Vagina (tissue), 2 donors: Measurements from ENCODE around the gene EPS8L3. TPM values are rescaled to one million over a fixed set of nuclear protein-coding genes. Genes with fewer than 3 reads are reported as not detected.
A peak's percentile ranks its signal among the peaks of the same experiment; 100 is the strongest.
"Not testable (repeated sequence)": the region's sequence is repeated elsewhere in the genome, so short reads cannot be mapped to it uniquely, and the experiment has no call there.

Experiments used
- DNase-seq, 2 donors: peaks; one replicate each; pipeline ENCODE4 v3.0.0-alpha.2; 2017; ENCODE audit errors: extremely low spot score in 2 of 2
- H3K27ac ChIP-seq: fragments of 200-600 bp; sonication (generic); one replicate; pipeline ENCODE4 v1.5.1; 2019
- H3K27me3 ChIP-seq: fragments of 200-600 bp; sonication (generic); one replicate; pipeline ENCODE4 v1.5.1; 2019
- H3K36me3 ChIP-seq, 2 donors: fragments of 200-600 bp; sonication (generic); one replicate each; pipeline ENCODE4 v1.5.1; 2017 to 2019
- H3K4me1 ChIP-seq: fragments of 200-600 bp; sonication (generic); one replicate; pipeline ENCODE4 v1.5.1; 2019
- H3K4me3 ChIP-seq, 2 donors: fragments of 200-600 bp; sonication (generic); 1 replicate in 1 of 2; 2 replicates in 1 of 2; pipeline ENCODE4 v1.5.1; 2016 to 2019
- H3K9me3 ChIP-seq: fragments of 200-600 bp; sonication (generic); one replicate; pipeline ENCODE4 v1.5.1; 2019
- POLR2A ChIP-seq, 2 donors: fragments of 450-650 bp; IDR thresholded peaks; one replicate each; pipeline ENCODE4 v1.6.1; 2017; ENCODE audit warnings: antibody characterized with exemption in 2 of 2, mild to moderate bottlenecking in 2 of 2, moderate library complexity in 2 of 2
- POLR2AphosphoS5 ChIP-seq, 2 donors: sonication (generic); formaldehyde crosslinking; IDR thresholded peaks; one replicate each; pipeline ENCODE4 v1.9.0; 2017; ENCODE audit warnings: antibody characterized with exemption in 2 of 2, mild to moderate bottlenecking in 2 of 2, low read depth in 1 of 2; ENCODE audit not compliant: insufficient read depth in 1 of 2
- intact Hi-C: fragments of 100-400 bp; cut with DNase I; formaldehyde crosslinking; loops from one replicate; pipeline ENCODE4 v1.15.1; 2023
- total RNA-seq: library from RNA; depleted of rRNA; stranded (reverse); fragments of >200 nt; gene quantifications from one replicate; pipeline ENCODE4 v1.2.3, GENCODE V29; 2016
- TF ChIP-seq, protein P1 (sequence below), 3 experiments: fragments of 450-650 bp in 2 of 3; fragments of 200-600 bp in 1 of 3; sonication (generic) in 1 of 3; IDR thresholded peaks; one replicate each; pipeline ENCODE4 v1.5.1; 2017 to 2019; ENCODE audit warnings: antibody characterized with exemption in 3 of 3, mild to moderate bottlenecking in 2 of 3, moderate library complexity in 2 of 3

The EPS8L3 gene
- total RNA-seq, 1 donor from 2014 or later, result not detected

DNA sequence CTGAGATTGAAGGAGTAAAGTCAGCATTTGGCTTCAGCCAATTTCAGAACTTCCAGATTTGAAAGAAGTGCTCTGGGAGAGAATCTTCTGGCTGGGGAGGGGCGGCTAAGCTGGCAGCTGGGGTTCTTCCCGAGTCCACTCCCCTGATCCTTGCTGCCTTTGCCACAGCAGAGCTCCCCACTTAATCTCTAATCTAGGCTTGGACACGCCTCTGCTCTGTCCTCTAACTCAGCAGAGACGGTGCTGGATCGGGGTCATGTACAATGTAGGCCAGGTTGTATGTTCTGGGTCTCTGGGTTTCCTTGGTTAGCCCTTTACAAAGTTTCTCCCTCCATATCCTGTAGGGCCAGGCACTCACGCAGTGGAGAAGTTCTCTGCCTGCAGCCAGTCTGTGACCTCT lies 12.8 kb downstream of the EPS8L3 start:
- no peak for TF ChIP-seq POLR2AphosphoS5 (IDR thresholded peaks at IDR 0.05; ENCODE audit: insufficient read depth in 1 of 2, low read depth in 1 of 2)
- no peak for TF ChIP-seq POLR2A (IDR thresholded peaks at IDR 0.05)
- TF ChIP-seq, protein P1, sequence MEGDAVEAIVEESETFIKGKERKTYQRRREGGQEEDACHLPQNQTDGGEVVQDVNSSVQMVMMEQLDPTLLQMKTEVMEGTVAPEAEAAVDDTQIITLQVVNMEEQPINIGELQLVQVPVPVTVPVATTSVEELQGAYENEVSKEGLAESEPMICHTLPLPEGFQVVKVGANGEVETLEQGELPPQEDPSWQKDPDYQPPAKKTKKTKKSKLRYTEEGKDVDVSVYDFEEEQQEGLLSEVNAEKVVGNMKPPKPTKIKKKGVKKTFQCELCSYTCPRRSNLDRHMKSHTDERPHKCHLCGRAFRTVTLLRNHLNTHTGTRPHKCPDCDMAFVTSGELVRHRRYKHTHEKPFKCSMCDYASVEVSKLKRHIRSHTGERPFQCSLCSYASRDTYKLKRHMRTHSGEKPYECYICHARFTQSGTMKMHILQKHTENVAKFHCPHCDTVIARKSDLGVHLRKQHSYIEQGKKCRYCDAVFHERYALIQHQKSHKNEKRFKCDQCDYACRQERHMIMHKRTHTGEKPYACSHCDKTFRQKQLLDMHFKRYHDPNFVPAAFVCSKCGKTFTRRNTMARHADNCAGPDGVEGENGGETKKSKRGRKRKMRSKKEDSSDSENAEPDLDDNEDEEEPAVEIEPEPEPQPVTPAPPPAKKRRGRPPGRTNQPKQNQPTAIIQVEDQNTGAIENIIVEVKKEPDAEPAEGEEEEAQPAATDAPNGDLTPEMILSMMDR (IDR thresholded peaks at IDR 0.05), result no peak
- intact Hi-C loops, result no loop called here
- H3K36me3 ChIP-seq, result no peaks in the 10 kb centered on the region
- no peak overlapping the region for H3K4me3 ChIP-seq
- H3K9me3 ChIP-seq, result no peaks in the 10 kb centered on the region
- no peaks in the 10 kb centered on the region for H3K27me3 ChIP-seq
- H3K4me1 ChIP-seq, result no peaks in the 10 kb centered on the region
- no peak for DNase-seq
- no peak overlapping the region for H3K27ac ChIP-seq

DNA sequence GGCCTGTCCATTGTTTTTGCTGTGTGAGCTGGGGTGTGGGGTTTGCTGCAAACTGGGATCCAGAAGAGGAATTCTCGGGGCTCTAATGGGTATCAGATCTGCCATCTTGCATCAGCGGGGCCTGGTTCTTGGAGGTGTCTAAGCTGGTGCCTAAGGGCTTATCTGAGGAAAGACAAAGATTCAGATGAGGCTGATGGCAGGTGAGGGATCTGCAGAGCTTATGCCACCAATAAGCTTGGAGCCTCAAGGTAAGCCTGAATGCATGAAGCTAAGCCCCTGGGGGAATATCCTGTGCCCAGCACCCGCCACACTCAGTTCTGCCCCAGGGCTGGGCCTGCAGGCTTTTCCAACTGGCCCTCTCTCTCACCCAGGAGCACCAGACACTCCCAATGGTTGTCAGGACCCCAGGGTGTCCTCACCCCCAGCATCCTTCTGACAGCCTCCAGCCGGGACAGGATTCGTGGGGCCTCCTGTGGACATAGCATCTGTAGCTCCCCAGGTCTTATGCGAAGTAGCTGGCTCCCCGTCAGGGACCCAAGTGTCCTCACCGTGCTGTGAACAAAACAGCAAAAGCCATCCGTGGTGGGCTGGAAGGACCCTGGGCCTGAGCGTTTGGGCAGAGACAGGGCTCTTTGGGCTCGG lies 13.4 kb downstream of the EPS8L3 start:
- intact Hi-C loops, result no loop called here
- H3K27ac ChIP-seq, result no peak overlapping the region
- DNase-seq, result no peak

DNA sequence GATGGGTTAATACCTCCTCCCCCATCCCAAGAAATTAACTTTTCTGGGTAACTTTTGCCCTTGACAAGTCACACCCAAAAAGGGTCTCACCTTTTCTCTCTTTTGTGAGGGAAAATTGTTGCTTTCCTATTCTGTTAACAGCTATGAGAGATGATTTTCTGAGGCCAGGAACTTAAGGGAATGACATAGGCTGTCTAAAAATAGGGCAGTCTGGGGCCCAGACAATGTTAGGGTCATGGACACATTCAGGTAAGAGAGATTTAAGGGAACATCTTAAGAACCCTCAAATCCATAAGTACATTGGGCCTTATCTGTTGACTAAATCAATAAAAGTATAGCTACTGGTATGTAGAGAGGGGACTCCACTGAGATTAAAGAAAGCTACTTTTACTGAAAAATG lies 14.5 kb downstream of the EPS8L3 start:
- no peaks in the 10 kb centered on the region for H3K4me1 ChIP-seq
- no peaks in the 10 kb centered on the region for H3K9me3 ChIP-seq
- H3K27ac ChIP-seq, result no peak overlapping the region
- TF ChIP-seq, protein P1 (IDR thresholded peaks at IDR 0.05), result no peak
- TF ChIP-seq POLR2AphosphoS5 (IDR thresholded peaks at IDR 0.05; ENCODE audit: insufficient read depth in 1 of 2, low read depth in 1 of 2) (no peak), POLR2A (IDR thresholded peaks at IDR 0.05) (no peak)
- DNase-seq, result no peak
- intact Hi-C loops, result no loop called here
- no peaks in the 10 kb centered on the region for H3K36me3 ChIP-seq
- no peak overlapping the region for H3K4me3 ChIP-seq
- H3K27me3 ChIP-seq, result no peaks in the 10 kb centered on the region

More for the DNA sequence above, 13.4 kb downstream of the EPS8L3 start:
- Histone ChIP-seq H3K4me3 (no peak overlapping the region), H3K27me3 (no peaks in the 10 kb centered on the region), H3K36me3 (no peaks in the 10 kb centered on the region), H3K9me3 (no peaks in the 10 kb centered on the region), H3K4me1 (no peaks in the 10 kb centered on the region)
- no peak for TF ChIP-seq POLR2A (IDR thresholded peaks at IDR 0.05)

DNA sequence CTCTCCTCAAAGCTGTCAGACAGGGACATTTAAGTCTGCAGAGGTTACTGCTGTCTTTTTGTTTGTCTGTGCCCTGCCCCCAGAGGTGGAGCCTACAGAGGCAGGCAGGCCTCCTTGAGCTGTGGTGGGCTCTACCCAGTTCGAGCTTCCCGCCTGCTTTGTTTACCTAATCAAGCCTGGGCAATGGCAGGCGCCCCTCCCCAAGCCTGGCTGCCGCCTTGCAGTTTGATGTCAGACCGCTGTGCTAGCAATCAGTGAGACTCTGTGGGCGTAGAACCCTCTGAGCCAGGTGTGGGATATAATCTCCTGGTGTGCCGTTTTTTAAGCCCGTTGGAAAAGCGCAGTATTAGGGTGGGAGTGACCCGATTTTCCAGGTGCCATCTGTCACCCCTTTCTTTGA lies 15.4 kb downstream of the EPS8L3 start:
- H3K4me3 ChIP-seq, H3K27ac ChIP-seq, intact Hi-C loops, DNase-seq, H3K27me3 ChIP-seq, H3K4me1 ChIP-seq, H3K9me3 ChIP-seq, H3K36me3 ChIP-seq: not testable (repeated sequence)

DNA sequence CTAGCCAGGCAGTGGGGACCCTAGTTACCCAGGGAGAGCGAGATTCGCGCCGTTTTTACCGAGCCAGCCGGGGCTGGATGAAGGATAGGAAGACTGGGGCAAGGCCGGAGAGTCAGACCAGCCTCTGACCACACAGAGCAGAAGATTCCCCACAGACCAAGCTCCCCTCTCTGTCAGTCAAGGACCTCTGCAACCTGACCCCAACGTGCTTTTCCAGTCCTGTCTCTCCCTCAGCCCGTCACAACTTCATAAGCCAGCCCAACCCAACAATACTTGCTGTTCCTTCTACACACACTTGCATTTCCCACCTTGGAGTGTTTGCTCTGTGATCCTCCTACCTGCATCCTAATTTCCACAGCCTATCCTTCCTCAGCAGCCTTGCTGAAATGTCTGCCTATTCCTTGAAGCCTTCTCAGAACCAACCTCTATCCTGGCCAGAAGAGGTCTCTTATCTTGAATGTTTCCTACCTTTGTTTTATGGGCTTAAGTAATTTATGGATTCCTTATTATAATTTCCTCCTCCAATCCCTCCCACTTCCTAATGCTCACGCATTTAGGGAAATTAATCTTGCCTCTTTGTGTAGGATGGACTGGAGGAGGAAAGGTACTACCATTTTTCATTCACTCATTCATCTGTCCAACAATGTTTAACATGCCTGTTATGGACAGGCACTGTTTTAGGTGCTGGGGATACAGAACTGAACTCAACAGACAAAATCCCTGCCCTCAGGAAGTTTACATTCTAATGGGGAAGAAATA lies 22.9 kb downstream of the EPS8L3 start, which contains the start of gene GSTM3:
TSS of gene GSTM3 (minus strand) at position 424 of the 759 bp plus-strand sequence. CDS start 751 bp downstream, outside the sequence.
- Histone ChIP-seq H3K4me3 (peak within 1 kb of the TSS; percentile 83 to 96), H3K27ac (peak within 1 kb of the TSS; percentile 90), H3K36me3 (peaks cover 0 to 15% of the 10 kb centered on the region in 2 donors), H3K4me1 (peaks cover 21% of the 10 kb centered on the region), H3K9me3 (no peaks in the 10 kb centered on the region), H3K27me3 (no peaks in the 10 kb centered on the region)
- no peak for DNase-seq
- intact Hi-C loops, result no loop called here
- no peak for TF ChIP-seq POLR2AphosphoS5 (IDR thresholded peaks at IDR 0.05; ENCODE audit: insufficient read depth in 1 of 2, low read depth in 1 of 2)
- TF ChIP-seq, protein P1 (IDR thresholded peaks at IDR 0.05), result no peak
- TF ChIP-seq POLR2A (IDR thresholded peaks at IDR 0.05), result no peak
